GM12875 (cell line): ENCODE results near the gene PHLPP1.
"Not testable (repeated sequence)": the region's sequence is repeated elsewhere in the genome, so short reads cannot be mapped to it uniquely, and the experiment has no call there.

ENCODE experiments used
- H3K4me3 ChIP-seq: one replicate; pipeline ENCODE4 v1.5.1; 2011; ENCODE audit warnings: low read depth, low read length, control low read depth
- CTCF ChIP-seq: IDR thresholded peaks from 2 replicates; pipeline ENCODE4 v1.5.1; 2011; ENCODE audit warnings: low read depth, mild to moderate bottlenecking, control low read depth, inconsistent platforms, low read length, moderate library complexity, borderline replicate concordance; ENCODE audit not compliant: insufficient read depth

PHLPP1 gene

GRCh38 chr18:62737241-62737873 is 22.0 kb downstream of the PHLPP1 start:
- no peak for TF ChIP-seq CTCF
- H3K4me3 ChIP-seq, result no peak overlapping the region

GRCh38 chr18:62738639-62739038 is 23.3 kb downstream of the PHLPP1 start:
- no peak overlapping the region for H3K4me3 ChIP-seq
- no peak for TF ChIP-seq CTCF

DNA sequence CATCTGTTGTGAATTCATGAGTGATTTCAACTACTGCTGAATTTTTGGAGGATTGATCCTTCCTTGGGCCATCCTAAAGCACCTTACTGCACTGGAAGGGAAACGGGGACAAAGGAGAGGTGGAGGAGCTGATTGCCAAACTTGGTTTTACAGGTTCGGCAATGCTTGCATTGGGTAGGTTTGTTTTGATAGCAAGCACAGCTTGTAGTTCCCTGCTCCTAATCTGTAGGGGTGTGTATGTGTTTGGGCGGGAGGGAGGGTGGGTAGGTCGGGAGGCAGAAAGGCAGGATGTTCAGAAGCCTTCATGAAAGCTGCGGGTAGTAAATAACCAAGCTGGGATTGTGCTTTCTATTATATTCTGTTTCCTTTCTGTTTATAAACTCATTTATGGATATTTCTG is 24.6 kb downstream of the PHLPP1 start:
- H3K4me3 ChIP-seq, result no peak overlapping the region
- TF ChIP-seq CTCF, result no peak

DNA sequence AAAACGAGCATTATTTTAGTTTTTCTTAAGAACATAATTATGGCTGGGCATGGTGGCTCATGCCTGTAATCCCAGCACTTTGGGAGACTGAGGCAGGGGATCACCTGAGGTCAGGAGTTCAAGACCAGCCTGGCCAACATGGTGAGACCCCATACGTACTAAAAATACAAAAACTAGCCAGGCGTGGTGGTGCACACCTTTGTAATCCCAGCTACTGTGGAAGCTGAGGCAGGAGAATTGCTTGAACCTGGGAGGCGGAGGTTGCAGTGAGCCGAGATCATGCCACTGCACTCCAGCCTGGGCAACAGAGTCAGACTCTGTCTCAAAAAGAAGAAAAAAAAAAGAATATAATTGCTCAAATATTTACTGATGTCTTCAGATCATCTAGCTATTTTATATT is 25.3 kb downstream of the PHLPP1 start:
- not testable (repeated sequence) for H3K4me3 ChIP-seq

DNA sequence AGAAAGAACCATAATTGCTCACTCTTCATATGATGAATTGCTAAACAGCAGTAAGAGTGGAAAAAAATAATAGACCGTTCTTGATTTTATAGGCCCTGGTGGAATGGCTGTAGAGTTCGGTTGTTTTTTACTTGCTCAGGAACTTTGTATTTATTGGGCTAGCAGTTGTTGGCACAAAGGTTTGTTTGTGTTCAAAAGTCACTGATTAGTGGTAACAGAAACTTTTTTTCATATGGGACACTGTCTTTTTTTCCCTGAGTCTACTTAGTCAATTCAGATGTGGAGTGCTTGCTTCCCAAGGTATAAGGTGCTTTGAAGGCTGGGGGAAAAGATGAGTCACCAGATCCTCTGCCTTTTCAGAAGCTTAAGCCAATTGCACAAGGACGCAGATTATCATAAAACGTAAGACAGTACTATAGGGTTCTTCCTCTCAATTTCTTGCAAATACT is 25.8 kb downstream of the PHLPP1 start:
- H3K4me3 ChIP-seq, result no peak overlapping the region
- no peak for TF ChIP-seq CTCF

DNA sequence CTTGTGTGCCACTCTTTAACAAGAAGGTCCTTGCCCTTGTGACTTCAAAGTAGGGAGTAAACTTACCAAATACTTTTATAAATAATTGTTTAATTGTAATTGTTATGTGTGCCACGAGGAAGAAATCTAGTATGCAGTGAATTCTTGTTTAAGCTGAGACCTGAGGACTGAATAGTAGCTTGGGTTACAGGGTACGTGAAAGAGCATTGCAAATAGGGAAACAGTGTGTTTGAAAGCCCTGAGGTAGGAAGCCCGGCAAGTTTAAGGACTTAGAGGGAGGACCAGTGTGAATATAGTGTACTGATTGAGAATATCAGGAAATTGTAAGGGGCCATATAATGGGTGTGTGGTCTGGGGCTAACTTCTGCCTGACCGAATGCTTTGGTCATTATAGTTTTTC is 26.2 kb downstream of the PHLPP1 start:
- TF ChIP-seq CTCF, result no peak
- no peak overlapping the region for H3K4me3 ChIP-seq

GRCh38 chr18:62744076-62744968 is 29.0 kb downstream of the PHLPP1 start:
- no peak overlapping the region for H3K4me3 ChIP-seq
- no peak for TF ChIP-seq CTCF
